Left kidney (tissue), 2 donors: ENCODE data around the gene NRXN3. TPM values are rescaled to one million over a fixed set of nuclear protein-coding genes. Genes with fewer than 3 reads are reported as not detected.

Experiments
- DNase-seq: peaks from one replicate; pipeline ENCODE4 v3.0.0-alpha.2; 2013
- polyA plus RNA-seq: library from polyadenylated mRNA; unstranded; fragments of 120-200 nt; gene quantifications from one replicate; pipeline ENCODE4 v1.2.1, GENCODE V29; 2013; ENCODE audit not compliant: insufficient read length

The NRXN3 gene
- polyA plus RNA-seq, 1 donor = 9.0 TPM

- no peak for DNase-seq
Observed at GRCh38 chr14:78644824-78645559, 474.8 kb downstream of the NRXN3 start.

GRCh38 chr14:78652727-78653126, 482.6 kb downstream of the NRXN3 start:
- DNase-seq = no peak

GRCh38 chr14:78653173-78653572, 483.0 kb downstream of the NRXN3 start:
- DNase-seq = no peak

GRCh38 chr14:78657451-78657850, 487.3 kb downstream of the NRXN3 start:
- no peak for DNase-seq

- DNase-seq = no peak
Observed at GRCh38 chr14:78664841-78665240, 494.7 kb downstream of the NRXN3 start.

- DNase-seq = no peak
Observed at GRCh38 chr14:78666336-78667056, 496.3 kb downstream of the NRXN3 start.

GRCh38 chr14:78667141-78667540, 497.0 kb downstream of the NRXN3 start:
- no peak for DNase-seq

GRCh38 chr14:78673845-78674244, 503.7 kb downstream of the NRXN3 start:
- no peak for DNase-seq

GRCh38 chr14:78674820-78675219, 504.6 kb downstream of the NRXN3 start:
- no peak for DNase-seq

GRCh38 chr14:78683206-78683605, 513.0 kb downstream of the NRXN3 start:
- no peak for DNase-seq

- DNase-seq = no peak
Observed at GRCh38 chr14:78683981-78684380, 513.8 kb downstream of the NRXN3 start.

- no peak for DNase-seq
Observed at GRCh38 chr14:78688503-78688902, 518.3 kb downstream of the NRXN3 start.

- DNase-seq = no peak
Observed at GRCh38 chr14:78690836-78691235, 520.7 kb downstream of the NRXN3 start.

GRCh38 chr14:78697341-78697740, 527.2 kb downstream of the NRXN3 start:
- DNase-seq = no peak

GRCh38 chr14:78698991-78699390, 528.8 kb downstream of the NRXN3 start:
- no peak for DNase-seq

GRCh38 chr14:78700236-78700635, 530.1 kb downstream of the NRXN3 start:
- DNase-seq = no peak

GRCh38 chr14:78701246-78701645, 531.1 kb downstream of the NRXN3 start:
- DNase-seq = no peak

GRCh38 chr14:78704965-78705364, 534.8 kb downstream of the NRXN3 start:
- no peak for DNase-seq

- DNase-seq = no peak
Observed at GRCh38 chr14:78705989-78706388, 535.8 kb downstream of the NRXN3 start.

- DNase-seq = peak; percentile 10
Observed at GRCh38 chr14:78709795-78710557, 539.8 kb downstream of the NRXN3 start.

- peak; percentile 27 for DNase-seq
Observed at GRCh38 chr14:78710963-78711362, 540.8 kb downstream of the NRXN3 start.

GRCh38 chr14:78713716-78714115, 543.5 kb downstream of the NRXN3 start:
- no peak for DNase-seq

GRCh38 chr14:78714711-78715110, 544.5 kb downstream of the NRXN3 start:
- no peak for DNase-seq
